SK-N-MC (cell line): ENCODE data around the gene SMCO4.

Experiments used
- EZH2 ChIP-seq: fragments of 200-600 bp; sonication (generic); IDR thresholded peaks from one replicate; pipeline ENCODE4 v1.6.1; 2017; ENCODE audit warnings: antibody characterized with exemption
- FOXP2 ChIP-seq: optimal IDR thresholded peaks from 2 replicates; pipeline ENCODE3; 2011; ENCODE audit warnings: mild to moderate bottlenecking, moderate library complexity; ENCODE audit not compliant: insufficient read depth; ENCODE audit errors: extremely low read length, control extremely low read depth
- POLR2AphosphoS5 ChIP-seq: IDR thresholded peaks from 2 replicates; pipeline ENCODE4 v1.6.1; 2012; ENCODE audit warnings: mild to moderate bottlenecking, low read depth, low read length, borderline replicate concordance

- TF ChIP-seq EZH2: no peak
- TF ChIP-seq POLR2AphosphoS5: no peak
- no peak for TF ChIP-seq FOXP2
Measured at GRCh38 chr11:93468290-93468689, 74.9 kb downstream of the SMCO4 start.
